Transverse colon (tissue), 4 donors: ENCODE results near the gene FAN1. TPM values are rescaled to one million over a fixed set of nuclear protein-coding genes. Genes with fewer than 3 reads are reported as not detected.

ENCODE experiments used
- DNase-seq: peaks from one replicate; pipeline ENCODE4 v3.0.0-alpha.2; 2019
- H3K27ac ChIP-seq, 4 donors: fragments of 200-600 bp; sonication (generic); 2 replicates each; pipeline ENCODE4 v1.5.1; 2016 to 2018; ENCODE audit warnings: inconsistent platforms in 4 of 4
- H3K27me3 ChIP-seq: fragments of 200-600 bp; sonication (generic); 2 replicates; pipeline ENCODE4 v1.5.1; 2017; ENCODE audit warnings: inconsistent platforms
- H3K36me3 ChIP-seq, 4 donors: fragments of 200-600 bp; sonication (generic); 2 replicates each; pipeline ENCODE4 v1.5.1; 2017 to 2019; ENCODE audit warnings: inconsistent platforms in 4 of 4
- H3K4me1 ChIP-seq, 4 donors: fragments of 200-600 bp; sonication (generic); 2 replicates each; pipeline ENCODE4 v1.5.1; 2017 to 2020; ENCODE audit warnings: inconsistent platforms in 4 of 4
- H3K4me3 ChIP-seq, 4 donors: fragments of 200-600 bp; sonication (generic); 1 replicate in 1 of 4; 2 replicates in 3 of 4; pipeline versions ENCODE4 v1.5.1 to v1.6.1; 2017 to 2019; ENCODE audit warnings: inconsistent platforms in 4 of 4
- H3K9me3 ChIP-seq, 2 donors: fragments of 200-600 bp; sonication (generic); 2 replicates each; pipeline ENCODE4 v1.5.1; 2017 to 2019; ENCODE audit warnings: inconsistent platforms in 2 of 2
- CTCF ChIP-seq, 5 experiments: fragments of 200-600 bp in 3 of 5; fragments of 450-650 bp in 2 of 5; sonication (generic) in 3 of 5; IDR thresholded peaks; 1 replicate in 2 of 5; 2 replicates in 3 of 5; pipeline ENCODE4 v1.5.1; 2016 to 2017; ENCODE audit warnings: antibody characterized with exemption in 5 of 5, inconsistent platforms in 3 of 5, mild to moderate bottlenecking in 2 of 5, moderate library complexity in 1 of 5
- EP300 ChIP-seq: sonication (generic); formaldehyde crosslinking; IDR thresholded peaks from one replicate; pipeline ENCODE4 v1.6.1; 2017; ENCODE audit warnings: antibody characterized with exemption, low read depth
- POLR2A ChIP-seq: fragments of 450-650 bp; IDR thresholded peaks from one replicate; pipeline ENCODE4 v1.6.1; 2016; ENCODE audit warnings: antibody characterized with exemption, mild to moderate bottlenecking, moderate library complexity
- POLR2AphosphoS5 ChIP-seq, 3 donors: sonication (generic); formaldehyde crosslinking; IDR thresholded peaks; one replicate each; pipeline ENCODE4 v1.6.1; 2016; ENCODE audit warnings: antibody characterized with exemption in 3 of 3
- WGBS, 2 donors: methylation state at CpG; one replicate each; pipeline ENCODE4 v1.1.5; 2018; ENCODE audit warnings: low coverage in 1 of 2; 5-methylcytosine and 5-hydroxymethylcytosine counted together
- in situ Hi-C, 4 donors: fragments of 200-750 bp; cut with MboI; loops; one replicate each; pipeline versions ENCODE4 v1.15.0 to v1.15.1; 2017; ENCODE audit warnings: low sequenced_read_pairs in 3 of 4, low pct_ligation_motif_present in 1 of 4, low pct_unique_long_range_greater_than_20kb in 1 of 4
- intact Hi-C: fragments of 100-400 bp; cut with DNase I; formaldehyde crosslinking; loops from one replicate; pipeline ENCODE4 v1.15.1; 2023; ENCODE audit warnings: low total_unique reads
- total RNA-seq, 4 donors: library from RNA; depleted of rRNA; stranded (reverse); fragments of >200 nt; gene quantifications; one replicate each; pipeline ENCODE4 v1.1.0, GENCODE V29; 2016

The FAN1 gene
- total RNA-seq, 4 donors from 2014 or later, result 8.6 to 34.8 (median 16.9) TPM

DNA sequence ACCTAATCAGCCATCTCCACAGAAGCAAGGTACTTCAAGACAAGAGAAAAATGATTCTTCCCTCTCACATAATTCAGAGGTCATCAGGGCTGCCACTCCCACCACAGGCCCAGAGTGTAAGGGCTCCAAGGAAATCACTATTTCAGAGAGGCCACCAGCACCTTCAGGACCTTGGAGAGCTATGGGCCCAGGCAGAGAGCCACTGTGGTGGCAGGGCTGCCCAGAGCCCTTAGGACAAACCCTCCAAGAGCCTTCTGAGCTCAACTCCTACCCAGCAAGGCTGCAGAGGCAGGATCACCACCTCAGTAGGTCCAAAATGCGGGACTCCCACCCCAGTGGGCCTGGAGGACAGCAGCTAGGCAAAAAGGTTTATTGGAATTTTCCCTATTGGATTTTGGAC, 17.9 kb upstream of the FAN1 start:
- no peak for DNase-seq
- Histone ChIP-seq H3K36me3 (no peaks in the 10 kb centered on the region), H3K27me3 (no peaks in the 10 kb centered on the region), H3K4me1 (no peaks in the 10 kb centered on the region), H3K9me3 (no peaks in the 10 kb centered on the region), H3K27ac (no peak overlapping the region), H3K4me3 (no peak overlapping the region)
- in situ Hi-C loops (loop anchor here in 2 of 4 donors (25.0 kb wide), 1 partner anchor 251 kb away; no protein-coding TSS in a partner anchor), intact Hi-C loops (no loop called here)
- TF ChIP-seq POLR2AphosphoS5 (IDR thresholded peaks at IDR 0.05) (no peak), POLR2A (no peak), EP300 (no peak), CTCF (IDR thresholded peaks at IDR 0.05) (no peak)
- WGBS, 2 donors, result 75% methylated on average over 1 of the region's 1 CpG; no CpG with 5 or more reads in 1 of the 2 donors

GRCh38 chr15:30889196-30889595, 14.5 kb upstream of the FAN1 start:
- Histone ChIP-seq H3K27me3 (no peaks in the 10 kb centered on the region), H3K27ac (no peak overlapping the region), H3K36me3 (no peaks in the 10 kb centered on the region), H3K4me3 (no peak overlapping the region), H3K9me3 (no peaks in the 10 kb centered on the region), H3K4me1 (no peaks in the 10 kb centered on the region)
- 71 to 85% methylated on average over 1 to 4 of the region's 4 CpGs for WGBS, 2 donors
- DNase-seq, result no peak
- in situ Hi-C loops (loop anchor here in 2 of 4 donors (25.0 kb wide), 1 partner anchor 248 kb away; no protein-coding TSS in a partner anchor), intact Hi-C loops (no loop called here)
- TF ChIP-seq POLR2A (no peak), EP300 (no peak), CTCF (IDR thresholded peaks at IDR 0.05) (no peak), POLR2AphosphoS5 (IDR thresholded peaks at IDR 0.05) (no peak)

- Histone ChIP-seq H3K36me3 (no peaks in the 10 kb centered on the region), H3K9me3 (no peaks in the 10 kb centered on the region), H3K27ac (no peak overlapping the region), H3K4me1 (no peaks in the 10 kb centered on the region), H3K27me3 (no peaks in the 10 kb centered on the region), H3K4me3 (no peak overlapping the region)
- WGBS, 2 donors, result 92 to 93% methylated on average over 19 to 33 of the region's 33 CpGs
- in situ Hi-C loops (loop anchor here in 2 of 4 donors (25.0 kb wide), 1 partner anchor 242 kb away; no protein-coding TSS in a partner anchor), intact Hi-C loops (no loop called here)
- TF ChIP-seq POLR2A, result no peak
- no peak for TF ChIP-seq POLR2AphosphoS5 (IDR thresholded peaks at IDR 0.05)
- no peak for TF ChIP-seq EP300
- no peak for TF ChIP-seq CTCF (IDR thresholded peaks at IDR 0.05)
- no peak for DNase-seq
Measured at GRCh38 chr15:30895461-30896210, 8.1 kb upstream of the FAN1 start.

DNA sequence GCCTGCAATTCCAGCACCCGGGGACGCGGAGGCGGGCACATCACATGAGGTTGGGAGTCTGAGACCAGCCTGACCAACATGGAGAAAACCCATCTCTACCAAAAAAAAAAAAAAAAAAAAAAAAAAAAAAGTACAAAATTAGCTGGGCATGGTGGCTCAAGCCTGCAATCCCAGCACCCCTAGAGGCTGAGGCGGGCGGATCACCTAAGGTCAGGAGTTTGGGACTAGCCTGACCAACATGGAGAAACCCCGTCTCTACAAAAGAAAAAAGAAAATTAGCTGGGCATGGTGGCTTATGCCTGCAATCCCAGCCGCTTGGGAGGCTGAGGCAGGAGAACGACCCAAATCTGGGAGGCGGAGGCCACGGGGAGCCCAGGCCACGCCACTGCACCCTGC, 7.5 kb upstream of the FAN1 start:
- no peaks in the 10 kb centered on the region for H3K27me3 ChIP-seq
- no peak for DNase-seq
- no peaks in the 10 kb centered on the region for H3K4me1 ChIP-seq
- no peaks in the 10 kb centered on the region for H3K36me3 ChIP-seq
- intact Hi-C loops (no loop called here), in situ Hi-C loops (loop anchor here in 2 of 4 donors (25.0 kb wide), 1 partner anchor 241 kb away; no protein-coding TSS in a partner anchor)
- H3K9me3 ChIP-seq, result no peaks in the 10 kb centered on the region
- H3K4me3 ChIP-seq, result no peak overlapping the region
- WGBS, 2 donors, result 83% methylated on average over 12 of the region's 12 CpGs; no CpG with 5 or more reads in 1 of the 2 donors
- H3K27ac ChIP-seq, result no peak overlapping the region
- TF ChIP-seq EP300 (no peak), POLR2A (no peak), POLR2AphosphoS5 (IDR thresholded peaks at IDR 0.05) (no peak), CTCF (IDR thresholded peaks at IDR 0.05) (no peak)
